ENCODE data around the gene APLP2.

DNA sequence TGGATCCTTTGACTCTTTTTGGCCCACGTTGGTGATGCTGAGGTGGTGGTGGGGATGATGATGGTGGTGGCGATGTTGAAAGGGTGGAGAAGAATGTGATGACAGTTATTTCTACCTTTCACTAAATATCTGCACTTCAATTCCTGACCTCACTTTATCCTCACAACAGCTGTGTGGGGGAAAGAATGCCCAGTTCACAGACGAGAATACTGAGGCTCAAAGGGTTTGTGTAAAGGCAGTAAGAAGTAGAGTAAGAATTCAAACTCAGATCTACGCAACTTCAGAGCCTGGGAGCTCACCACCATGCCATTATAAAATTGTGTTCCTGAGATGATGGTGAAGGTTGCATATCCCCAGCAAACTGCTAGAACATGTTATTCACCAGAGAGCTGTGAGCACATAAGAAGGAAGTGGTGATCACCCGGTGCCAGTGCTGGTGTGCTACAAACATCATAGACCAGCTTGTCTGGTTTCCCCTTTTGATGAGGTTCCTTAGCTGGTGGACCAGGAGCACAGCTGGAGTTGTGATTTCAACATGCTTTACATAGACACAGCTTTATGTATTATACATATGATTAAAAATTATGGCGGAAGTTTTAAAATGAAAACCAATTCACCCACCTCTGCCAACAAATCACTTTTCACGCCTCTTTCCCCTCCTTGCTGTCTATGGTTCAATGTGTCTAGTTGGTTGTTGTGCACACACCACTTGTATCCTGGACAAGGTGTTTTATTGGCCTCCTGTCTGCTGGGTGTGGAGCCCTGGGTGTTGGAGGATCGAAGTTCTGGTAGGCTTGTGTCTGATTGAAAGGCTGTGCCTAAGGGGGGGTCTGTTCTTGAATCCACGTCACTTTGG is 96.1 kb downstream of the APLP2 start:
- TF ChIP-seq, protein P1, sequence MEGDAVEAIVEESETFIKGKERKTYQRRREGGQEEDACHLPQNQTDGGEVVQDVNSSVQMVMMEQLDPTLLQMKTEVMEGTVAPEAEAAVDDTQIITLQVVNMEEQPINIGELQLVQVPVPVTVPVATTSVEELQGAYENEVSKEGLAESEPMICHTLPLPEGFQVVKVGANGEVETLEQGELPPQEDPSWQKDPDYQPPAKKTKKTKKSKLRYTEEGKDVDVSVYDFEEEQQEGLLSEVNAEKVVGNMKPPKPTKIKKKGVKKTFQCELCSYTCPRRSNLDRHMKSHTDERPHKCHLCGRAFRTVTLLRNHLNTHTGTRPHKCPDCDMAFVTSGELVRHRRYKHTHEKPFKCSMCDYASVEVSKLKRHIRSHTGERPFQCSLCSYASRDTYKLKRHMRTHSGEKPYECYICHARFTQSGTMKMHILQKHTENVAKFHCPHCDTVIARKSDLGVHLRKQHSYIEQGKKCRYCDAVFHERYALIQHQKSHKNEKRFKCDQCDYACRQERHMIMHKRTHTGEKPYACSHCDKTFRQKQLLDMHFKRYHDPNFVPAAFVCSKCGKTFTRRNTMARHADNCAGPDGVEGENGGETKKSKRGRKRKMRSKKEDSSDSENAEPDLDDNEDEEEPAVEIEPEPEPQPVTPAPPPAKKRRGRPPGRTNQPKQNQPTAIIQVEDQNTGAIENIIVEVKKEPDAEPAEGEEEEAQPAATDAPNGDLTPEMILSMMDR (IDR thresholded peaks at IDR 0.05; ENCODE audit: low read depth, low read length): no peak
- TF ChIP-seq POLR2A (IDR thresholded peaks at IDR 0.05; ENCODE audit: extremely low read depth, insufficient read length): no peak
